Measurements from ENCODE around the gene PRDX5.

PRDX5 gene

GRCh38 chr11:64349404-64349803, 31.5 kb downstream of the PRDX5 start:
- DNase-seq: no peak

GRCh38 chr11:64351136-64351631, 33.3 kb downstream of the PRDX5 start:
- DNase-seq: no peak

- DNase-seq: no peak
Measured at GRCh38 chr11:64352099-64352994, 34.4 kb downstream of the PRDX5 start.

- DNase-seq: no peak
Measured at GRCh38 chr11:64352995-64353714, 35.2 kb downstream of the PRDX5 start.

GRCh38 chr11:64353715-64354506, 36.0 kb downstream of the PRDX5 start:
- DNase-seq: no peak

GRCh38 chr11:64355078-64355940, 37.4 kb downstream of the PRDX5 start:
- DNase-seq: peak; percentile 83

- peak; percentile 43 for DNase-seq
Measured at GRCh38 chr11:64356498-64357411, 38.8 kb downstream of the PRDX5 start.

- no peak for DNase-seq
Measured at GRCh38 chr11:64357446-64357845, 39.5 kb downstream of the PRDX5 start.

GRCh38 chr11:64357904-64358535, 40.1 kb downstream of the PRDX5 start:
- no peak for DNase-seq

GRCh38 chr11:64358536-64358906, 40.6 kb downstream of the PRDX5 start:
- DNase-seq: no peak

GRCh38 chr11:64358907-64359711, 41.2 kb downstream of the PRDX5 start, which contains the start of gene RPS6KA4:
RPS6KA4 (plus strand) TSS chr11:64359162; CDS start chr11:64359236, 74 bp downstream.
- DNase-seq: peak; percentile 67

GRCh38 chr11:64359712-64360445, 42.0 kb downstream of the PRDX5 start:
- DNase-seq: no peak

GRCh38 chr11:64360448-64360921, 42.6 kb downstream of the PRDX5 start:
- DNase-seq: no peak

- DNase-seq: no peak
Measured at GRCh38 chr11:64361659-64362058, 43.7 kb downstream of the PRDX5 start.

- DNase-seq: no peak
Measured at GRCh38 chr11:64362339-64362738, 44.4 kb downstream of the PRDX5 start.

- DNase-seq: no peak
Measured at GRCh38 chr11:64364435-64364834, 46.5 kb downstream of the PRDX5 start.

GRCh38 chr11:64364911-64365310, 47.0 kb downstream of the PRDX5 start:
- no peak for DNase-seq

- no peak for DNase-seq
Measured at GRCh38 chr11:64366751-64367150, 48.8 kb downstream of the PRDX5 start.

Measured in fibroblast of skin of right quadriceps (primary cell).